DND-41 (cell line): ENCODE data around the gene KRT80.

Source experiments
- ATAC-seq: fragments of 200-7000 bp; cut with Tn5 transposase; 3 replicates; pipeline ENCODE4 v1.9.1; 2021; ENCODE audit warnings: low read depth; ENCODE audit not compliant: insufficient read depth
- DNase-seq: peaks from one replicate; pipeline ENCODE4 v3.0.0-alpha.2; 2020
- H2AFZ ChIP-seq: 2 replicates; pipeline ENCODE4 v1.6.0; 2012; ENCODE audit warnings: low read depth, low read length
- H3K27ac ChIP-seq: 2 replicates; pipeline ENCODE4 v1.5.1; 2012; ENCODE audit warnings: low read length, inconsistent platforms
- H3K27me3 ChIP-seq: fragments of 200-600 bp; sonication (generic); 2 replicates; pipeline ENCODE4 v1.6.0; 2012; ENCODE audit warnings: low read length, mild to moderate bottlenecking, inconsistent platforms; ENCODE audit not compliant: insufficient read depth, poor library complexity
- H3K36me3 ChIP-seq: 2 replicates; pipeline ENCODE4 v1.5.1; 2012; ENCODE audit warnings: low read length, inconsistent platforms; ENCODE audit not compliant: insufficient read depth
- H3K4me1 ChIP-seq: 2 replicates; pipeline ENCODE4 v1.5.1; 2012; ENCODE audit warnings: mild to moderate bottlenecking, low read length; ENCODE audit not compliant: insufficient read depth
- H3K4me2 ChIP-seq: 2 replicates; pipeline ENCODE4 v1.6.0; 2012; ENCODE audit warnings: mild to moderate bottlenecking, moderate library complexity, low read length, inconsistent platforms; ENCODE audit not compliant: insufficient read depth
- H3K4me3 ChIP-seq, 2 experiments: fragments of 200-600 bp in 1 of 2; shearing (Covaris generic) in 1 of 2; 2 replicates each; pipeline ENCODE4 v1.5.1; 2012 to 2016; ENCODE audit warnings: inconsistent platforms in 2 of 2, low read length in 2 of 2, mild to moderate bottlenecking in 2 of 2, low read depth in 1 of 2, moderate library complexity in 1 of 2
- H3K79me2 ChIP-seq: 2 replicates; pipeline ENCODE4 v1.6.0; 2012; ENCODE audit warnings: low read length, inconsistent platforms; ENCODE audit not compliant: insufficient read depth
- H3K9ac ChIP-seq: 2 replicates; pipeline ENCODE4 v1.6.0; 2012; ENCODE audit warnings: low read depth, mild to moderate bottlenecking, inconsistent platforms, low read length, moderate library complexity
- H3K9me3 ChIP-seq: 2 replicates; pipeline ENCODE4 v1.5.1; 2012; ENCODE audit warnings: low read length, moderate library complexity, mild to moderate bottlenecking, inconsistent platforms; ENCODE audit not compliant: insufficient read depth, severe bottlenecking
- H4K20me1 ChIP-seq: 2 replicates; pipeline ENCODE4 v1.6.0; 2012; ENCODE audit warnings: low read length; ENCODE audit not compliant: insufficient read depth
- EZH2 ChIP-seq: IDR thresholded peaks from 3 replicates; pipeline ENCODE4 v1.6.1; 2012; ENCODE audit warnings: borderline replicate concordance, low read depth, mild to moderate bottlenecking, moderate library complexity, low read length, inconsistent platforms; ENCODE audit not compliant: severe bottlenecking
- TF ChIP-seq, protein P1 (sequence below): IDR thresholded peaks from 2 replicates; pipeline ENCODE4 v1.5.1; 2012; ENCODE audit warnings: borderline replicate concordance, low read length, moderate library complexity, mild to moderate bottlenecking; ENCODE audit not compliant: poor library complexity, severe bottlenecking; ENCODE audit errors: extremely low read depth

Gene KRT80

GRCh38 chr12:52148464-52149181 lies 43.2 kb downstream of the KRT80 start:
- Histone ChIP-seq H3K4me3 (no peak overlapping the region), H3K9ac (no peak overlapping the region), H3K36me3 (no peaks in the 10 kb centered on the region), H3K4me2 (no peak overlapping the region), H3K27me3 (no peaks in the 10 kb centered on the region), H3K4me1 (no peaks in the 10 kb centered on the region), H3K27ac (no peak overlapping the region), H3K79me2 (no peaks in the 10 kb centered on the region), H3K9me3 (no peaks in the 10 kb centered on the region), H4K20me1 (no peaks in the 10 kb centered on the region; the same call in 1 of the 2 replicates), H2AFZ (no peak overlapping the region)
- ATAC-seq, result no peak
- no peak for DNase-seq
- no peak for TF ChIP-seq EZH2
- TF ChIP-seq, protein P1, sequence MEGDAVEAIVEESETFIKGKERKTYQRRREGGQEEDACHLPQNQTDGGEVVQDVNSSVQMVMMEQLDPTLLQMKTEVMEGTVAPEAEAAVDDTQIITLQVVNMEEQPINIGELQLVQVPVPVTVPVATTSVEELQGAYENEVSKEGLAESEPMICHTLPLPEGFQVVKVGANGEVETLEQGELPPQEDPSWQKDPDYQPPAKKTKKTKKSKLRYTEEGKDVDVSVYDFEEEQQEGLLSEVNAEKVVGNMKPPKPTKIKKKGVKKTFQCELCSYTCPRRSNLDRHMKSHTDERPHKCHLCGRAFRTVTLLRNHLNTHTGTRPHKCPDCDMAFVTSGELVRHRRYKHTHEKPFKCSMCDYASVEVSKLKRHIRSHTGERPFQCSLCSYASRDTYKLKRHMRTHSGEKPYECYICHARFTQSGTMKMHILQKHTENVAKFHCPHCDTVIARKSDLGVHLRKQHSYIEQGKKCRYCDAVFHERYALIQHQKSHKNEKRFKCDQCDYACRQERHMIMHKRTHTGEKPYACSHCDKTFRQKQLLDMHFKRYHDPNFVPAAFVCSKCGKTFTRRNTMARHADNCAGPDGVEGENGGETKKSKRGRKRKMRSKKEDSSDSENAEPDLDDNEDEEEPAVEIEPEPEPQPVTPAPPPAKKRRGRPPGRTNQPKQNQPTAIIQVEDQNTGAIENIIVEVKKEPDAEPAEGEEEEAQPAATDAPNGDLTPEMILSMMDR, result no peak

- H3K27ac ChIP-seq, result no peak overlapping the region
- H3K27me3 ChIP-seq, result no peaks in the 10 kb centered on the region
- H3K4me1 ChIP-seq, result no peaks in the 10 kb centered on the region
- DNase-seq (no peak), ATAC-seq (no peak)
- no peak overlapping the region for H3K4me2 ChIP-seq
- no peak overlapping the region for H3K9ac ChIP-seq
- no peak overlapping the region for H3K4me3 ChIP-seq
- H3K36me3 ChIP-seq, result no peaks in the 10 kb centered on the region
- TF ChIP-seq EZH2, result no peak
- TF ChIP-seq, protein P1, result no peak
- H4K20me1 ChIP-seq, result no peaks in the 10 kb centered on the region; the same call in 1 of the 2 replicates
- no peaks in the 10 kb centered on the region for H3K9me3 ChIP-seq
- no peak overlapping the region for H2AFZ ChIP-seq
- no peaks in the 10 kb centered on the region for H3K79me2 ChIP-seq
Measured at GRCh38 chr12:52147964-52148463, 43.8 kb downstream of the KRT80 start.

DNA sequence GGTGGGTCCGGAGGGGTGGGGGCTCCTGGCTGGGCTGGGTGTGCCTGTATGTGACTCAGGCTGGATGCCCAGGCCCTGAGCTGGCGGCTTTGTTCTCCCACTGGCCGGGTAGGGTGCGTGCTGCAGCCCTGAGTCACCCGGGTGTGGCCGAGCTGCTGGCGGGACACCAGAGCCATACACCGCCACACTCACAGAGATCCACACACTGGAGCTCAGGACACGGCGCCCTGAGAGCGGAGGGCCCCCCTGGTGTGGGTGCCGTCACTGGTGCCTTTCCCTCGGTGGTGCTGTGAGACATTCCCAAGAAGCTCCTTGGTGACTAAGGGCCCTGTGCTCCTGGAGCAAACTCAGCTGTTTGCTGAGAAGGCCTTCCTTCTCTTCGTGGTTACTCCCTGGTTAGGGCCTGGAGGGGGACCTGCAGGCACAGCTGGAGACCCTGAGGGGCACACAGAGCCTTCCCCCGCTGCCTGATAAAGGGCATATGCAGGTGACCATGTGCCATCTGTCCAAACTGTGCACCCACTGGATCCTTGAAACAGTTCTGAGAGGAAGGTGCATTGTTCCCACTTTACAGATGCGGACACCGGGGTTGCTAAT lies 44.3 kb downstream of the KRT80 start:
- Histone ChIP-seq H2AFZ (no peak overlapping the region), H4K20me1 (no peaks in the 10 kb centered on the region; the same call in 1 of the 2 replicates), H3K4me1 (no peaks in the 10 kb centered on the region), H3K9ac (no peak overlapping the region), H3K4me2 (no peak overlapping the region), H3K27me3 (no peaks in the 10 kb centered on the region), H3K9me3 (no peaks in the 10 kb centered on the region), H3K4me3 (no peak overlapping the region), H3K36me3 (no peaks in the 10 kb centered on the region), H3K27ac (no peak overlapping the region), H3K79me2 (no peaks in the 10 kb centered on the region)
- TF ChIP-seq EZH2, result no peak
- TF ChIP-seq, protein P1, result no peak
- no peak for ATAC-seq
- DNase-seq, result no peak
